GM23248 (cell line): ENCODE measurements around the gene LSMEM2. TPM values are rescaled to one million over a fixed set of nuclear protein-coding genes. Genes with fewer than 3 reads are reported as not detected.

Experiments used
- DNase-seq: peaks from one replicate; pipeline ENCODE4 v3.0.0-alpha.2; 2015
- H2AFZ ChIP-seq: fragments of 200-600 bp; sonication (generic); 2 replicates; pipeline ENCODE4 v1.6.1; 2016; ENCODE audit warnings: antibody characterized with exemption
- H3F3A ChIP-seq: fragments of 200-600 bp; sonication (generic); 2 replicates; pipeline ENCODE4 v1.6.1; 2016; ENCODE audit warnings: mild to moderate bottlenecking, antibody characterized with exemption, mixed run types; ENCODE audit not compliant: insufficient read depth
- H3K27ac ChIP-seq: fragments of 200-600 bp; sonication (generic); 2 replicates; pipeline ENCODE4 v1.5.1; 2016; ENCODE audit warnings: mild to moderate bottlenecking
- H3K27me3 ChIP-seq: fragments of 200-600 bp; sonication (generic); replicated peaks from 2 replicates; pipeline ENCODE4 v1.6.1; 2016; ENCODE audit warnings: mild to moderate bottlenecking; ENCODE audit not compliant: insufficient read depth
- H3K36me3 ChIP-seq: fragments of 200-600 bp; sonication (generic); 2 replicates; pipeline ENCODE4 v1.6.1; 2016; ENCODE audit warnings: low read depth, mild to moderate bottlenecking
- H3K4me1 ChIP-seq: fragments of 200-600 bp; sonication (generic); 2 replicates; pipeline ENCODE4 v1.6.1; 2016; ENCODE audit warnings: mild to moderate bottlenecking; ENCODE audit not compliant: insufficient read depth
- H3K4me2 ChIP-seq: fragments of 200-600 bp; sonication (generic); one replicate; pipeline ENCODE4 v1.6.1; 2016; ENCODE audit warnings: mild to moderate bottlenecking; ENCODE audit not compliant: unreplicated experiment
- H3K4me3 ChIP-seq: fragments of 200-600 bp; sonication (generic); 2 replicates; pipeline ENCODE4 v1.5.1; 2016; ENCODE audit warnings: mild to moderate bottlenecking
- H3K79me2 ChIP-seq: fragments of 200-600 bp; sonication (generic); 2 replicates; pipeline ENCODE4 v1.6.1; 2016; ENCODE audit warnings: mild to moderate bottlenecking; ENCODE audit not compliant: insufficient read depth
- H3K9ac ChIP-seq: fragments of 200-600 bp; sonication (generic); 2 replicates; pipeline ENCODE4 v1.6.1; 2016; ENCODE audit warnings: mild to moderate bottlenecking
- H3K9me2 ChIP-seq: fragments of 200-600 bp; sonication (generic); 2 replicates; pipeline ENCODE4 v1.6.1; 2016; ENCODE audit warnings: mixed run types, mild to moderate bottlenecking, moderate library complexity; ENCODE audit not compliant: insufficient read depth
- H3K9me3 ChIP-seq: fragments of 200-600 bp; sonication (generic); one replicate; pipeline ENCODE4 v1.6.1; 2017; ENCODE audit warnings: low read depth
- H4K20me1 ChIP-seq: fragments of 200-600 bp; sonication (generic); 2 replicates; pipeline ENCODE4 v1.6.0; 2016; ENCODE audit not compliant: insufficient read depth
- EZH2 ChIP-seq: fragments of 200-600 bp; sonication (generic); IDR thresholded peaks from 2 replicates; pipeline ENCODE4 v1.6.1; 2018; ENCODE audit warnings: antibody characterized with exemption, mild to moderate bottlenecking; ENCODE audit not compliant: insufficient read depth, poor library complexity, severe bottlenecking
- EZH2phosphoT487 ChIP-seq: fragments of 200-600 bp; sonication (generic); IDR thresholded peaks from 2 replicates; pipeline ENCODE4 v1.6.1; 2018; ENCODE audit warnings: antibody characterized with exemption, moderate library complexity, mild to moderate bottlenecking, low read depth; ENCODE audit not compliant: insufficient read depth
- WGBS, 2 experiments: methylation state at CpG; one replicate each; pipeline ENCODE4 v1.1.6; 2015 to 2017; ENCODE audit warnings: low lambda C conversion rate in 2 of 2, low coverage in 1 of 2; ENCODE audit errors: missing lambda C conversion rate in 2 of 2; 5-methylcytosine and 5-hydroxymethylcytosine counted together
- in situ Hi-C: fragments of 300-500 bp; cut with MboI; formaldehyde crosslinking; loops from 2 replicates; pipeline ENCODE4 v1.15.0; 2020
- polyA plus RNA-seq: library from polyadenylated mRNA; unstranded; fragments of >200 nt; fragmentation: Nextera tagmentation; extraction: Ambion mirVana; gene quantifications from 2 replicates; pipeline ENCODE4 v1.2.1, GENCODE V29; 2016
- total RNA-seq: library from RNA; depleted of rRNA; stranded (reverse); fragments of >200 nt; shearing (Covaris generic); gene quantifications from 2 replicates; pipeline ENCODE4 v1.2.3, GENCODE V29; 2014

The LSMEM2 gene
- total and polyA plus RNA-seq, 2 experiments from 2014 or later: not detected

DNA sequence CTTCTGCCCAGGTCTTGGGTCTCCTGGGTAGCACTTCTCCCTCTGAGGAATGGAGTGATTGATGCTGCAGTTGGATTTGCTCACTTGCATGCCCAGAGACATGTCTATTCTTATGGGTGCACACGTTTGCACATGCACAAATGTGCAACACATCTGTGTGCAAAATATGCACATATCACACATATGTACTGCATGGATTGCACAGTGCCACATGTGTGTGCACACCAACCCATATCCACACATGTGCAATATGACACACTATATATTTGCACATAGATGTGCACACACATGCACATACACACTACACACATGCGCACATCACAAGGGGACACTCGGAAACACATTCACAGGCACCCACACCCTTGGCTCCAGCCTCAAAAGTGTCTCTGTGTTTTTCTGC is 10.6 kb upstream of the LSMEM2 start:
- no peak for DNase-seq

DNA sequence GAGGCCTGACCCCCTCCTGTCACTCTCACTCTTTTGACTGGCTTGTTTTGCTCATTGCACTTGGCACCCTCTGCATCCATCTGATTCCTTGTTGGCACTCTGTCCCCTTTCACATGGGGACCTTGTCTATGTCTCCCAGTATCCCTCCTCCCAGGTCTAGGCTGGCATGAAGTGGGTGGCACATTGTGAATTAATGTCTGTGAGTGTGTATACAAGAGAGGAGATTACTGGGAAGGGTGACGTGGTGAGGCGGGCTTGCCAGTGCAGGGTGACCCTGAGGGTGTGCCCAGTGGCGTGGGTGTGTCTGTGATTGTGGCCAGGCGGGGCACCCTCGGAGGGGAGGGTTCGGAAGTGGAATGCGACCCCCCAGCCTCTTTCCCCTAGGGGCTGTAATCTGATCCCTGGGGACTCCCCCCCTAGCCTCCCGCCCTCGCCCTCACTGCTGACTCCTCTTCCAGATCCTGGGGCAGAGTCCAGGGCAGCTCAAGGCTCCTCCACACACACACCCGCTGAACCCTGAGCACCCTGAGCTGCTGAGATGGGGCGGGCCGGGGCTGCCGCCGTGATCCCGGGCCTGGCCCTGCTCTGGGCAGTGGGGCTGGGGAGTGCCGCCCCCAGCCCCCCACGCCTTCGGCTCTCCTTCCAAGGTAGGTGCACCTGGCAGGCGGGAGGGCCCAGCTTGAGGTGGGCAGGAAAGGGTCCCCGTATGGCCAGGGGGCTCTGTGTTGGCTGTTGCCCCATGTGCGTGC is 10.0 kb upstream of the LSMEM2 start, which contains the start of gene SEMA3B:
SEMA3B (plus strand) TSS at position 445 of the 749 bp plus-strand sequence; CDS start at position 539, 94 bp downstream.
- 8 to 9% methylated on average over 18 to 21 of the region's 21 CpGs for WGBS, 2 experiments
- no peaks in the 10 kb centered on the region for H4K20me1 ChIP-seq

More for the DNA sequence above, 10.6 kb upstream of the LSMEM2 start:
- TF ChIP-seq EZH2phosphoT487 (no peak), EZH2 (no peak)
- no peak overlapping the region for H3K4me2 ChIP-seq
- no peaks in the 10 kb centered on the region for H3K79me2 ChIP-seq
- peaks cover 43% of the 10 kb centered on the region for H3K4me1 ChIP-seq
- 0 out of 2 replicates have a peak overlapping the region, but pooled peaks have one; percentile 36 for H3K9ac ChIP-seq
- peaks cover 13% of the 10 kb centered on the region; the same call in 1 of the 2 replicates for H3F3A ChIP-seq
- H3K27ac ChIP-seq: peak overlapping the region; percentile 35; the same call in 1 of the 2 replicates
- no peaks in the 10 kb centered on the region for H3K9me3 ChIP-seq
- no peaks in the 10 kb centered on the region for H4K20me1 ChIP-seq
- 19 to 25% methylated on average over 3 of the region's 3 CpGs for WGBS, 2 experiments
- H2AFZ ChIP-seq: no peak overlapping the region
- no peaks in the 10 kb centered on the region for H3K27me3 ChIP-seq
- no peaks in the 10 kb centered on the region for H3K36me3 ChIP-seq
- H3K4me3 ChIP-seq: no peak overlapping the region
- in situ Hi-C loops: no loop called here
- no peaks in the 10 kb centered on the region for H3K9me2 ChIP-seq

DNA sequence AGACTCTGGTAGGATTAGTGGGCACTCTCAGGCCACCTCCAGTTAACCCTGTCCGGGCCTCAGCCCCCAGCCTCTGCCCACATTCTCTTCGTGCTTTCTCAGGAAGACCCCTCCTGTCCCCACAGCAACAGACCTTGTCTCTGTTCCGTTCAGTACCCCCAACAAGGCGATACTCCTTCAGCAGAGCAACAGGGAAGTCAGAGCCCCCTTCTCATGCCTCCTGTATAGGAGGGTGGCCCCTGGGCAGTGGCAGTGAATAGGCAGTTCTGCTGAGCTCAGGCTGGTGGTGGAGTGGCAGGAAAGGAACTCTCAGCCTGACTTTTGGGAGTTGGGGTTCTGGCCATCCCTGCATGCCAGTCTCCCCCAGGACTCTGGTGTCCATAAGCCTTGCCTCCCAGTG is 9.4 kb upstream of the LSMEM2 start:
- H3F3A ChIP-seq: peaks cover 13% of the 10 kb centered on the region; the same call in 1 of the 2 replicates
- peak overlapping the region; percentile 36; the same call in 1 of the 2 replicates for H3K9ac ChIP-seq
- no peaks in the 10 kb centered on the region for H3K9me2 ChIP-seq
- in situ Hi-C loops: no loop called here
- H2AFZ ChIP-seq: no peak overlapping the region
- no peaks in the 10 kb centered on the region for H3K27me3 ChIP-seq
- H4K20me1 ChIP-seq: no peaks in the 10 kb centered on the region
- 44 to 51% methylated on average over 4 of the region's 4 CpGs for WGBS, 2 experiments
- TF ChIP-seq EZH2phosphoT487 (no peak), EZH2 (no peak)
- no peak overlapping the region; the same call in 1 of the 2 replicates for H3K27ac ChIP-seq
- DNase-seq: no peak
- H3K9me3 ChIP-seq: no peaks in the 10 kb centered on the region
- H3K36me3 ChIP-seq: no peaks in the 10 kb centered on the region
- H3K4me1 ChIP-seq: peaks cover 36% of the 10 kb centered on the region
- peak overlapping the region; percentile 58 for H3K4me2 ChIP-seq
- H3K79me2 ChIP-seq: no peaks in the 10 kb centered on the region
- H3K4me3 ChIP-seq: peak overlapping the region; percentile 43; the same call in 1 of the 2 replicates

More for the DNA sequence above, 10.0 kb upstream of the LSMEM2 start, which contains the start of gene SEMA3B:
- Histone ChIP-seq H3K79me2 (no peaks in the 10 kb centered on the region), H3F3A (peaks cover 13% of the 10 kb centered on the region; the same call in 1 of the 2 replicates), H3K9ac (peak within 1 kb of the TSS; percentile 36; the same call in 1 of the 2 replicates), H3K9me2 (no peaks in the 10 kb centered on the region), H3K9me3 (no peaks in the 10 kb centered on the region), H3K27ac (peak within 1 kb of the TSS; percentile 35; the same call in 1 of the 2 replicates), H2AFZ (no peak within 1 kb of the TSS), H3K4me2 (peak within 1 kb of the TSS; percentile 58), H3K36me3 (no peaks in the 10 kb centered on the region), H3K4me1 (peaks cover 42% of the 10 kb centered on the region), H3K27me3 (no peaks in the 10 kb centered on the region), H3K4me3 (peak within 1 kb of the TSS; percentile 43; the same call in 1 of the 2 replicates)
- peak; percentile 74 for DNase-seq
- in situ Hi-C loops: no loop called here
- no peak for TF ChIP-seq EZH2phosphoT487
- no peak for TF ChIP-seq EZH2

DNA sequence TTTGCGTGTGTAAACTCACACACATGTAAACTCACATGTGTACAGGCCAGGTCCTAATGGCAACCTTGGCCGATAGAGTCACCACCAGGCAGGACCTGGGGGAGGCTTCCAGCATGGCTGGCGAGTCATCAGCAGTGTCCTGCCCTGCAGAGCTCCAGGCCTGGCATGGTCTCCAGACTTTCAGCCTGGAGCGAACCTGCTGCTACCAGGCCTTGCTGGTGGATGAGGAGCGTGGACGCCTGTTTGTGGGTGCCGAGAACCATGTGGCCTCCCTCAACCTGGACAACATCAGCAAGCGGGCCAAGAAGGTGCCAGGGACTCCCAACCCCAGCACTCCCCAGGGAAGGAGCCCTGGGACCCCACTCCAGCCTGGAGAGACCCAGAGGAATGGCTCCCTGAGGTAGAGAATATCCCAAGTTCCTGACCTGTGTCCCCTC is 8.9 kb upstream of the LSMEM2 start:
- Histone ChIP-seq H3K4me1 (peaks cover 31% of the 10 kb centered on the region), H3K27me3 (no peaks in the 10 kb centered on the region), H3K36me3 (no peaks in the 10 kb centered on the region), H4K20me1 (no peaks in the 10 kb centered on the region), H3K79me2 (no peaks in the 10 kb centered on the region), H3F3A (peaks cover 13% of the 10 kb centered on the region; the same call in 1 of the 2 replicates), H3K9me2 (no peaks in the 10 kb centered on the region), H3K4me2 (peak overlapping the region; percentile 58), H3K9me3 (no peaks in the 10 kb centered on the region), H3K9ac (peak overlapping the region; percentile 43; the same call in 1 of the 2 replicates), H3K4me3 (no peak overlapping the region), H3K27ac (no peak overlapping the region), H2AFZ (no peak overlapping the region)
- in situ Hi-C loops: loop anchor here (5.0 kb wide), 1 partner anchor 73 kb away; no protein-coding TSS in a partner anchor
- WGBS, 2 experiments: 60 to 65% methylated on average over 8 of the region's 8 CpGs
- no peak for TF ChIP-seq EZH2
- DNase-seq: peak; percentile 90
